ELF-1 (cell line): ENCODE measurements around the gene CTSF.
"Not testable (repeated sequence)": the region's sequence is repeated elsewhere in the genome, so short reads cannot be mapped to it uniquely, and the experiment has no call there.

Experiments
- DNase-seq: peaks from one replicate; pipeline ENCODE4 v3.0.0-alpha.2; 2016; ENCODE audit warnings: low read depth, low spot score

Gene CTSF

DNA sequence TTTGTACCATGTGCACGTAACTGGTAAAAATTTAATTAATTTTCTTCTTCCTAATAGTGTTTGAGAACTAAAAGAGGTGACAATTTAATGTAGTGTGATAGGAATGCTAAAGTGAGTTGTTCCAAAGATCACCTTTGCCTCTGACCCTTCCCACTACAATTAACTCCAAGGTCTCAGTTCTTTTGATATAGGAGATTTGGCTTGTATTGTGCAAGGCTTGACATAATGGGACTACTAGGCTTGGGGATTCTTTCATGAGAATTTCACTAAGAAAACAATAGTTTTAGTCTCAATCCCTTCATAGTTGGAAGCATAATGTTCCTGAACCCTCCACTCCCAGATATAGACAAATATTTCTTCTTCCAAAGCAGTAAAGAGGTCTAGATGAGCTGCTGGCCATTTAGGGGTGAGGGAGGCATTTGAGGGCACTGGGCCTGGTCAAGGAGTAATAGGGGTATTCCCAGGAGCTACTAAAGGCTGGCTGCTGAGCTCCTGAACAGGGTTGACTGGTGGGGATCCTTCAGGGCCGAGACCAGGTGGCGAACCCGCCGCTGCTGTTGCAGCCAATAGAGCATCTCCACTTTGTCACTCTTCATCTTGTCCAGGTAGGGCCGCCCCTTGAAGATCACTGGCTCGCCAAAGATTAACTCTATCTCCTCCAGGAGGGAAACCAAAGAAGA is 21.7 kb upstream of the CTSF start:
- no peak for DNase-seq

DNA sequence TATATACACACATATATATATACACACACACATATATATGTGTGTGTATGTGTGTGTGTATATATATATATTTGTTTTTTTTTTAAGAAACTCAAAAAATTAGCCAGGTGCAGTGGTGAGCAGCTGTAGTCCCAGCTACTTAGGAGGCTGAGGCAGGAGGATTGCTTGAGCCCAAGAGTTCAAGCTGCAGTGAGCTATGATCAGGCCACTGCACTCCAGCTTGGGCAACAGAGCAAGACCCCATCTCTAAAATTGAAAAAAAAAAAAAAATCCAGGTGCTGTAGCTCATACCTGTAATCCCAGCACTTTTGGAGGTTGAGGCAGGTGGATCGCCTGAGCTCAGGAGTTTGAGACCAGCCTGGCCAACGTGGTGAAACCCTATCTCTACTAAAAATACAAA is 20.9 kb upstream of the CTSF start:
- not testable (repeated sequence) for DNase-seq

- DNase-seq = no peak
Observed at GRCh38 chr11:66586136-66586535, 17.7 kb upstream of the CTSF start.

GRCh38 chr11:66585447-66585846 is 17.0 kb upstream of the CTSF start:
- DNase-seq = not testable (repeated sequence)

GRCh38 chr11:66582565-66583147 is 14.2 kb upstream of the CTSF start:
- not testable (repeated sequence) for DNase-seq

DNA sequence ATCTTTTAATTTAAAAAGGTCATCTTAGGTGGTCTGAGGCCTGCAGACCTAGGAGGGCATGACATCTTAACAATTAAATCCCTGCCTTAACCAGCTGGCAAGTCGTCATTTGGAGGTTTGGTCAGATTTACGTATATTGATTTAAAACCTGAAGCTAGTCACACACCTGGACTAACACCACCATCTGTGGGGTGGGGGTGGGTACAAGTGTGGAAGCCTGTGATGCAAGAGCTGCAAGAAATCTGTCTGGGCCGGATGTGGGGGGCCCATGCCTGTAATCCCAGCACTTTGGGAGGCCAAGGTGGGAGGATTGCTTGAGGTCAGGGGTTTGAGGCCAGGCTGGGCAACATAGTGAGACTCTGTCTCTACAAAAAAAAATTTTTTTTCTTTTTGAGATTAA is 12.9 kb upstream of the CTSF start:
- DNase-seq = no peak

DNA sequence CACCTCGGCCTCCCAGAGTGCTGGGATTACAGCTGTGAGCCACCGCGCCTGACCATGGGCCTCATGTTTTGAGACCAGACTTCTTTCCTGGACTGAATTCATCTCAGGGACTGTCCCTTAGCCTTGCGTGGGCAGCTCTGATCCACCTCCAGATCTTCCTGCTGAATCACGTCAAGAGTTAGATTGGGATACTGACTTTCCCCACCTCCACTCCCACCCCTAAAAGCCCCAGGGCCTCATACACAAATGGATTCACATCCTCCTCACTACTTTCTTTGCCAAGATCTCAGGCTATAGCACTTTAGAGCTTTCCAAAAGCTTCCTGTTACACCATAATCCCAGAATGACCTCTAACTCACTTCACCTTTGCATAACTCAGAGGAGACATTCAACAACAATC is 12.4 kb upstream of the CTSF start:
- no peak for DNase-seq

DNA sequence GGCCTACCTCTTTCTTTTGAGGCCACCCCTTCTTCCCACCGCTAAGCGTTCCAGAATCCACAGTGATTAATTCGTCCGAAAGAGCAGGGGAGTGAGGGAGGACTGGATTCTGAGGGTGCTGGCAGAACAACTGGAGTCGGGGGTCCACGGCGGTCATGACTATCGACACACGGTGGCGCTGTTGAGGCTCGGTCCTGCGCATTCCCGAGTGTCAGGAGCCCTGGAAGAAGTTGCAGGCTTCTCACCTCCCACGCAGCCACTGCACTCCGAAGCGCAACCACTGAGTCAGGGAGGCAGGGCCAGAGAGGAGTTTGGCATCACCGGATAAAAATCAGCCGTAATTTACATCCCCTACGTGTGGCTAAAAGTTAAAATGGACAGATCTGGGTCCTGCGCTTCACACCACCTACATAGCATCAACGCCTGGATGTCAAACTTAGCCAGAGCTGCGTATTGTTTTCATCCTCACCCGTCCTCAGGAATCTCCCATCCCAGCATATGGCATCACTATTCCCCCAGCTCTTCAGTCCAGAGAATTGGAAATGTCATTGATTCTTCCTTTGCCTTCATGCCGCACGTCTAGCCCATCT is 10.7 kb upstream of the CTSF start:
- DNase-seq = peak; percentile 86

- DNase-seq = no peak
Observed at GRCh38 chr11:66570850-66571180, 2.4 kb upstream of the CTSF start.

GRCh38 chr11:66570079-66570849 is 1.9 kb upstream of the CTSF start:
- no peak for DNase-seq

GRCh38 chr11:66569076-66569475 is 670 bp upstream of the CTSF start:
- DNase-seq = no peak

- DNase-seq = no peak
Observed at GRCh38 chr11:66567787-66568123, 651 bp downstream of the CTSF start.

DNA sequence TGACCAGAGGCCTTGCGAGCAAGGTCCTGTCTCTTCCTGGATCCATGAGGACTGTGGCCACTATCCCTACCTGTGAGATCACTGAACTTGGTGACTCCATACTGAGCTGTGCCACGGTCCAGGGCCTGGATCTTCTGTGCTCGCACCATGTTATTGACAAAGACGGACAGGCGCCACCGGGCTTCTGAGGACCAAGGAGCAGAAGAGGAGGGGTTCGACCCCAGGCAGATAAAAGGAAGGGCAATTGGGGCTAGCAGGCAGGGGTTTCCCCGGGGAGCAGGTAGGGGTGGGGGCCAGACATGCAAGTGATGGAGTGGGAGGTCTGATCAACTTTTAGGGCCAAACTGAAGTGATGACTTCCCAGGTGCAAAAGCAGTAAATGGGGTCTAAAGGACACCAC is 2.2 kb downstream of the CTSF start:
- no peak for DNase-seq

DNA sequence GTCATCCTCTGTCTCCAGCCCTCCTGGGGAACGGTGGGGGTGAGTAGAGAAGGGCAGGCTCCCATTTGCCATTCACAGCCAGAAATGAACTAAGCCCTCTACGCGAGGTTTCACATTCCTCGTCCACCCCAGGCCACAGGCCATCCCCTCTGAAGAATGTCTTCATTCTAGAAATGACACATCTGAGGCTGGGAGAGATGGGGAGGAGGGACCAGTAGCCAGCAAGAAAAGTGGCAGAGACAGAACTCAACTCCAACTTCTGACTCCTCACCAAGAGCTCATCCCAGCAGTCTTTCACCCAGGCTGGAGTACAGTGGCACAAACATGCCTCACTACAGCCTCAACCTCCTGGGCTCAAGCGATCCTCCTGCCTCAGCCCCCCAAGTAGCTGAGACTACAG is 3.4 kb downstream of the CTSF start:
- no peak for DNase-seq

DNA sequence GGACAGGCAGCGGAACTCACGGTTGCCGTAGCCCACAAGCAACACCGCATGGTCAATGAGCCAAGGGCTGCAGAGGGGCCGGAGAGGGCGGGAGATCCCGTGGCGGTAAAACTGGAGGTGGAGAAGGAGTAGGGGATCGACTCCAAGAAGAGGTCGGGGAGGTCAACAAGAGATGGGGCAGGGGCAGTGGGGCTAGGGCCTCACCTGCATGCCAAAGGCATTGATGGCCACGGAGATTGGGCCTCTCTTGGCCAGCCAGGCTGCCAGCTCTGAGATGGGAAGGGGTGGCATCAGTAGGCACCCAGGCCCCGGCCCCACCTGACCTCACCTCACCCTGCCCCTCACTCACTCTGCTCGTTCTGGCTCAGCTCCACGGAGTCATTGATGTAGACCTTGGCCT is 3.9 kb downstream of the CTSF start:
- no peak for DNase-seq

- no peak for DNase-seq
Observed at GRCh38 chr11:66563832-66564231, 4.6 kb downstream of the CTSF start.

GRCh38 chr11:66562907-66563583 is 5.4 kb downstream of the CTSF start:
- DNase-seq = no peak

- DNase-seq = no peak
Observed at GRCh38 chr11:66562275-66562674, 6.1 kb downstream of the CTSF start.

GRCh38 chr11:66561975-66562248 is 6.5 kb downstream of the CTSF start:
- no peak for DNase-seq

GRCh38 chr11:66561178-66561974 is 7.0 kb downstream of the CTSF start:
- no peak for DNase-seq

- no peak for DNase-seq
Observed at GRCh38 chr11:66559866-66560676, 8.3 kb downstream of the CTSF start.
